DLD1 (cell line): Measurements from ENCODE around the gene KMT2D.

ENCODE experiments used
- in situ Hi-C: cut with HindIII; loops from 2 replicates; pipeline ENCODE4 v1.10.0; 2017; ENCODE audit warnings: low sequenced_read_pairs

KMT2D gene

DNA sequence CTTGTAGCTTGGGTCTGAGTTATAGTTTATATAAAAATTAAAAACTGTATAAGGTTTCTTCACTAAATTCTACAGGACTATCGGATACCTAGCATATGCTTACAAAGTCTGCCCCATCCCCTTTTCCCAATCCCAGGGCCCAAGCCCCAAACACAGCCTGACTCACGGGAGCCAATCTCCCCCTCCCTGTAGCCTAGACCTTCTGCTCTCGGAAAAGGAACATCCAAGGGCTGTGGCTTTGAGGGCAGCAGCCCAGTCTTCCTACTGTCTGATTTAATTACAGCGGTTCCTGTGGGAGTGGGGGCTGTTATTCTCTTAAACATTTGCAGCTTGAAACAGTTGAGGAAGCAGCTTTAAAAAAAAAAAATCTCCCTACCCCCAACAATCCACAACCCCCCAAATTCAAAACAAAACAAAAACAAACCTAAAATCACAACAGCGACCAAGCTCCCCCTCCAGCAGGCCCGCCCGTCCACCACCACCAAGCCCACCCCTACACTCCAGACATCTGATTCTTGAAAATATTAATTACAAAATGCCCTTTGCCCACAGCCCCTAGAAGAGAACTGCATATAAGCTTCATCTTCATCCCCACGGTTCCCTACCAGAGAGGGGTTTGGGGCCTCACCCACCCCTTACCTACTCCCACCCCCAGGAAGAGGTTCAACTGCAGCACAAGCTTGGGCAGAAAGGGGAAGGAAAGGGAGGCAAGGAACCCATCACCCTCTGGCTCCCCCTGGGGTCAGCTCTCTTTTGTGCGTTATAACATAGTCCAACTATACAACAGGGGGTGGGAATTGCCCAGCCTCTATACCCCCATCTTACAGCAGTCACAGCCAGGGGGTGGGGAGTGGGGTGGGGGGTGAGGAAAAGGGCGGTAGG is 40.9 kb downstream of the KMT2D start:
- in situ Hi-C loops = no loop called here

GRCh38 chr12:49019120-49019430 is 41.5 kb downstream of the KMT2D start:
- in situ Hi-C loops = no loop called here

- in situ Hi-C loops = no loop called here
Measured at GRCh38 chr12:49018261-49019119, 42.1 kb downstream of the KMT2D start, which contains the start of gene PRKAG1. Gene PRKAG1 (minus strand): TSS chr12:49018776. CDS start chr12:49018740, 36 bp downstream.

- in situ Hi-C loops = no loop called here
Measured at GRCh38 chr12:49017891-49018260, 42.7 kb downstream of the KMT2D start.

DNA sequence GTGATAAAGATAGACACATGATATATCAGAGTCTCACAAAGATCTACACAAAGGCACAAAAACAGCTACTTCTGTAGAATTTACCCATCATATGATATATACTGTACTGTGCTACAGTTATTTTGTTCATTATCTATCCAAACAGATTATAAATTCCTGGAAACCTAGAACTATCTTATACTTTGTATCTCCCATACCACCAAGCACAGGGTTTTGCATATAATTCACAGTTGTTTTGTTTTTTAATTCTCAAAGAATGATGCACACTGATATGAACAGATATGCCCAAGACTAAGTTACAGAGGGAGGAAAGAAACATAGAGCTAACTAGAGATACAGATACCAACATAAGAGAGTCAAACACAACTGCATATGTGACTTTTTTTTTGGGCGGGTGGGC is 45.4 kb downstream of the KMT2D start:
- in situ Hi-C loops = no loop called here

DNA sequence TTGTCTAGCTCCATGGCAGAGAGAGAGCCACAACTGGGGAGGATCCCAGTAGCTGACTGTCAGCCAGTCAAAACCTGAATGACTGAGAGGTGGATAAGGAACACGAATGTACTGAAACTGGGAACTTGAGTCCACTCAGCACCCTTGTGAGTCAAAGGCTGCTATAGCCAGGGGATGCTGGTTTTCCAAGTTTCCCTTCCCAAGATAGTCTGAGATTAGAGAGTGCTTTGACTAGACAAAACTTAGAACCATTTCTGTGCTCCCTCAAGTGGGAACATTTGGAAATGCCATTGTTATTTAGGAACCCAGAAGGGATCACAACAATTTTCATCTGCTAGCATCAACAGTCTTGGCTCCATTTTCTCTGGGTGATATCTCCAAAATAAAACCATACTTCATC is 46.0 kb downstream of the KMT2D start:
- in situ Hi-C loops = no loop called here

DNA sequence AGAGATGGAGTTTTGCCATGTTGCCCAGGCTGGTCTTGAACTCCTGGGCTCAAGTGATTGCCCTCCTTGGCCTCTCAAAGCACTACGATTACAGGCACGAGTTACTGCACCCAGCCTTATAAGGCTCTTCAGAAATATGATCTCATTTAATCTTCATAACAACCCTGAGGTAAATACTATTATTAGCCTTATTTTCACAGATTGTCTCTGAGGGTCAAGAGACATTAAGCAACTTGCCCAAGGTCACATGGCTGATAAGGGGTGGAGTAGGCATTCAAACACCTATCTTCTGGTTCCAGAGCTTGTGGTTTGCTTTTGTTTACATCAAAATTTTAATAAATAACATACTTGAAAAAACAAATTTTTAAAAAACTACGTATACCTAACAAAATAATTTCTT is 47.2 kb downstream of the KMT2D start:
- in situ Hi-C loops = no loop called here

DNA sequence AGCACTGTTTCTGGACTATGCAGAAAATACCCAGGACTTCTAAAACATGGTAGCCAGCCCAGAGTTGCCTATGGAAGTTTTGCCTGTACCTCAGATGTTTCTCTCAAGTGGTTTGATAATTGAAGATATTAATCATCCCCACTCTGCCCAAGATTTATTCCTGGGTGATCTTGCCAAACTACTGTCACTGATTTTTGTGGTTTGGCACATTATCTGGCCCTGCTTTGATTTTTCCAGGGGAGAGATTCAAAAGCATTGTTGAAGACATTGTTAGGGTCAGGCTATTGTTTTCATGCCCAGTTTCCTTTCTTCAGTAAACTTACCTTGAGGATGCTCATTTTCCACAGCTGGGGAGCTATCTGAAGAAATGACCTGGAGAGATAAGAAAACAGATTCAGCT is 47.9 kb downstream of the KMT2D start:
- in situ Hi-C loops = no loop called here
